Right ventricle myocardium inferior (tissue), 1 donor: ENCODE data around the gene PTH2. TPM values are rescaled to one million over a fixed set of nuclear protein-coding genes. Genes with fewer than 3 reads are reported as not detected.
A peak's percentile ranks its signal among the peaks of the same experiment; 100 is the strongest.

Experiments used
- ATAC-seq: fragments of 200-7000 bp; cut with Tn5 transposase; one replicate; pipeline ENCODE4 v1.9.1; 2020; ENCODE audit warnings: mild to moderate bottlenecking, moderate library complexity
- DNase-seq: peaks from one replicate; pipeline ENCODE4 v3.0.0; 2021; ENCODE audit errors: missing footprints
- intact Hi-C: fragments of 100-400 bp; cut with DNase I; formaldehyde crosslinking; loops from one replicate; pipeline ENCODE4 v1.11.0; 2022
- total RNA-seq: library from RNA; stranded (reverse); fragmentation: NEBNext Ultra II Directional; extraction: Animal tissue kit (Norgen Biotek cat#: 25700); gene quantifications from one replicate; pipeline ENCODE4 v1.2.1, GENCODE V29; 2021
- donor health status: DM: no; HTN: yes; CAD: no; lungs with severe emphysema.

Gene PTH2
- total RNA-seq, 1 donor from 2014 or later: not detected

DNA sequence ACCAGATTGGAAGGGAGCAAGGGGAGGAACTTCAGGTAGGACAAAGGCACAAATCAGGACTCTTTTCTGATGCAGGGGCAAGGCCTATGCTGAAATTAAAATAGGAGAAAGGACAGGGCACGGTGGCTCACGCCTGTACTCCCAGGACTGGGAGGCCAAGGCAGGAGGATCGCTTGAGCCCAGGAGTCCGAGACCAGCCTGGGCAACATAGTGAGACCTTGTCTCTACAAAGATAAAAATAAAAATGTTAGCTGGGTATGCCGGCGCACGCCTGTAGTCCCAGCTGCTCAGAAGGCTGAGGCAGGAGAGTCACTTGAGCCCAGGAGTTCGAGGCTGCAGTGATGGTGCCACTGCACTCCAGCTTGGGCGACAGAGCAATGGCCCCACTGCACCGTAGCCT is 12.4 kb upstream of the PTH2 start:
- ATAC-seq (no peak), DNase-seq (no peak)
- intact Hi-C loops: no loop called here

DNA sequence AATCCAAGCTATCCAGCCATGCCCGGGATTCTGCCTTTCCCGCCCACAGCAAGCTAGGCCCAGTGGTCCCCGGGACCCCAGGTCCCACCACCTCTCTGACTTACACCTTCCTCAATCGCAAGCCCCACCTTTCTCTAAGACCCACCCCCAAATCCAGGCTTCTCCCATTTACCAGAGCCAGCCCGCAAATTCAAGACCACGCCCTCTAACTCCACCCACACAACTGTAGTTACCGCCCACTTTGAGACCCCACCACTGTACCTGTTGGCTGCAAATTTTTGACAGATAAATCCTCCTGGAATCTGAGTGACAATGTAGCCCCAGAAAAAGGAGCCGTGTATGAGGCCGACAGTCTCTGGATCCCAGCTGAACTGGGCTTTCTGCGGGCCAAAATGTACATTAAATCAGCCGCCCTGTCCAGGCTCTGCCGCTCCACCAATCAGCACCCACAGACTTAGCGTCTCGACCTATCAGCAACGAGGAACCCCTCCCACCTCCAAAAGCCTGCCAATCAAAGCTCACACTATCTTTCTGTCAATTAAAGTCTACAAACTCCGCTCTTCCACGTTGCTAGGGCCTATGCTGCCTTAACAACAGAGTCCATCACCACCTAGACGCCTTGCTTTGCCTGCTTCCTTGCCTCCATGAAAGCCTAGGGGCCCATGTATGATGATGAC is 11.8 kb upstream of the PTH2 start:
- ATAC-seq (no peak), DNase-seq (no peak)
- intact Hi-C loops: no loop called here

GRCh38 chr19:49433240-49433901 is 10.1 kb upstream of the PTH2 start:
- intact Hi-C loops: no loop called here
- ATAC-seq: no peak
- no peak for DNase-seq

DNA sequence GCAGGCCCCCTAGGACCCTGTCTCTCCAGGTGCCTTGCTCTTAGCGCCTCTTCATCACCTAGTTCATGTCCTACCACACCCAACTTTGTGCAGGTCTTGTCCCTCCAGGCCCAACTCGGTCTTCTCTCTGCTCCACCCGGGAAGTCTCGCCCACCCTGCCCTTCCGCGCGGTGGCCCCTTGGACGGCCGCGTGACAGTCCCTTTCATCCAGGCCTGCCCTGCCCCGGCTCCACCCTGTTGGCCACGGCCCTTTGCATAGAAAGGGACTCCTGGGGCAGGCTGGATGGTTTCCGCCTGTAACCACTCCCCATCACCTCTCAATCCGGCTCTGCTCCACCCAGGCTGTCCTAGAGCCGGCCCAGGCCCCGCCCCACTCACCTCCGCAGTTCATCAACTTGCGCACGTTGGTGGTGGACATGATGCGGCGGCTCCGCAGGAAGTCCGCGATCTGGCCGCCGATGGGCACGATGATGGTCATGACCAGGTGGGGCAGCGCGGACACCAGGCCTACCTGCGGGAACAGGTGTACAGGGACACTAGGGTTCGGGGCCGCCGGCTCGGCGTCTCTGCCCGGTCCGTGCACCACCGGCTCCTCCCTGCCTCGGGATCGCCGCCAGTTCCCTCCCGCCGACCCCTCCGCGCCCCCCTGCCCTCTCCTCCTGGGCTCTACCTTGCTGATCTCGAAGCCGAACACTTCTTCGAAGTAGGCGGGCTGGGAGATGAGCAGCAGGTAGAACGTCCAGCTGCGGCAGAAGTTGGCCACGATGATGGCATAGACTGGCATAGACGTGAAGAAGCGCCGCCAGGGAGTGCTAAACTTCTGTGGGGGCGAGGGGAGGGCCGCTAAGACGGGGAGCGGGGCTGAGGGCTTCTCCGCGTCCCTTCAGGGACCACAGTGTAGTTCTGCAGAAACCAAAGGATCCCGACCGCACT is 9.2 kb upstream of the PTH2 start:
- DNase-seq (no peak), ATAC-seq (no peak)
- intact Hi-C loops: no loop called here

- no peak for DNase-seq
- intact Hi-C loops: no loop called here
- no peak for ATAC-seq
Measured at GRCh38 chr19:49431330-49431749, 8.1 kb upstream of the PTH2 start.

- no peak for DNase-seq
- intact Hi-C loops: no loop called here
- no peak for ATAC-seq
Measured at GRCh38 chr19:49430678-49431329, 7.6 kb upstream of the PTH2 start.

DNA sequence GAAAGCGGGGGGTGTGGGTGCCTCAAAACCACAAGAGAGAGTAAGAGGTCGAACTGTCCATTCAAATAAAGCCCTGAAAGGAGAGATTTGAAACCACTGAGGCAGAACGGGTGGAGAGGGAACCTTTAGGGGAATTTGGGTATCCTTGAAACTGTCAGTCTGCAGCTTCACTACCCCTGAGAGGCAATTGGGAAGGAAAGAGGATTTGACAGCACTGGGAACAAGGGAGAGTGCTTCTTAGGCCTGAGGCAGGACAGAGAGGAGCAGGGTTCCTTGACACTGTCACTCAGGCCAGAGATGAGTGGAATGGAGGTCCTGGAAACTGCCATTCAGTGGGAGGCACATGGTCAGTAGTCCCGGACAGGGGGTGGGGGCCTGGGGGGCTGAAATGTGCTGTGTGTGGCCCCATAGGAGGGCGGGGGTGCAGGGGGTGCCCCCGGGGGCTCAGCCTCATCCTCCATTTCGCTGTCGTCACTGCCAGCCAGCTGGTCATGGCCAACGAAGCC is 7.0 kb upstream of the PTH2 start:
- intact Hi-C loops: no loop called here
- no peak for ATAC-seq

DNA sequence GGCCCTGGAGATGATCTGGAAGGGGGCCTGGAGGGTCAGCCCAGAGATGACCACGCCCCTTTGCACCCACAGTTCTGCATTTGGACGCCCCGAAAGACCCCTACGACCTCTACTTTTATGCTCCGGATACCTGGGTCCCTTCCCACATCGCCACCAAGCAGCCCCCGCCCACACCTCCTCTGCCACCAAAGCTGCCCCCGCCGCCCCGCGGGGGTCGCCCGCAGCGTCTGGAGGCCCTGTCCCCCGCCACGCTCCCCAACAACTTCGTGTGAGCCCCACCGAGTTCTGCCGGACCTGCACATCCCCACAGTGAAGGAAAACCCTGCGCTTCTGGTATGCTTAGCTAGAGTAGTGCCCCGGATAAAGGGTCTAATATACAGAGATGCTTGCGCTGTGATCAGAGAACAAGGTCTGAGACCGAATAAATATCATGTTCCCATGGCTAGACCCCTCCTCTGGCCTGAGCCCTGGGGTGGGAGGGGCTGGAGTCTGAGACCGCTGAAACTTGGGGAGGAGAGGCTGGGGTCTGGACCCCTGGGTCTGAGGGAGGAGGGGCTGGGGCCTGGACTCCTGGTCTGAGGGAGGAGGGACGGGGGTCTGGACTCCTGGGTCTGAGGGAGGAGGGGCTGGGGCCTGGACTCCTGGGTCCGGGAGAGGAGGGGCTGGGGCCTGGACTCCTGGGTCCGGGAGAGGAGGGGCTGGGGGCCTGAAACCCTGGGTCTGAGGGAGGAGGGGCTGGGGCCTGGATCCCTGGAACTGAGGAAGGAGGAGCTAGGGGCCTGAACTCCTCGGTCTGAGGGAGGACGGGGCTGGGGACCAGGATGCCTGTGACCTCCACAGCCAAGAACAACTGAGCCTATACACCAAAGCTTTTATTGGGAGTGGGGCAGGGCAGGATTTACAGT is 5.6 kb upstream of the PTH2 start:
- DNase-seq (no peak), ATAC-seq (no peak)
- intact Hi-C loops: no loop called here

More for the DNA sequence above, 7.0 kb upstream of the PTH2 start:
- no peak for DNase-seq

GRCh38 chr19:49427855-49428546 is 4.8 kb upstream of the PTH2 start:
- intact Hi-C loops: no loop called here
- ATAC-seq: no peak
- DNase-seq: no peak

DNA sequence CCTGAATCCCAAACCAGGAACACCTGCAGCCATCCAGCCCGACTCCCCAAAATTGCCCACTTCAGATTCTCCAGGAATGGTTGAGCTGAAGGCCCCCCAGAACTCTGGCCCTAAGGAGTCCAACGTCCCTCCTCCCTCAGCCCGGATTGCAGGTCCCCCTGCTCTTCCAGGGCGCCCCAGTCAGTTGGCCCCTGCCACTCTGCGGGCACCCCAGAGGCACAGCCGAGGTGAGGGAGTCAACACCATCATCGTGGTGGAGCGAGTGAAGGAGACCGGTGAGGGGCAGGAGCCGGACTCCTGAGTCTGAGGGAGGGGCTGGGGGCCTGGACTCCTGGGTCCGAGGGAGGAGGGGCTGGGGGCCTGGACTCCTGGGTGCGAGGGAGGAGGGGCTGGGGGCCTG is 4.1 kb upstream of the PTH2 start:
- ATAC-seq: no peak
- no peak for DNase-seq
- intact Hi-C loops: no loop called here

GRCh38 chr19:49425922-49426592 is 2.8 kb upstream of the PTH2 start:
- DNase-seq (no peak), ATAC-seq (no peak)
- intact Hi-C loops: no loop called here

DNA sequence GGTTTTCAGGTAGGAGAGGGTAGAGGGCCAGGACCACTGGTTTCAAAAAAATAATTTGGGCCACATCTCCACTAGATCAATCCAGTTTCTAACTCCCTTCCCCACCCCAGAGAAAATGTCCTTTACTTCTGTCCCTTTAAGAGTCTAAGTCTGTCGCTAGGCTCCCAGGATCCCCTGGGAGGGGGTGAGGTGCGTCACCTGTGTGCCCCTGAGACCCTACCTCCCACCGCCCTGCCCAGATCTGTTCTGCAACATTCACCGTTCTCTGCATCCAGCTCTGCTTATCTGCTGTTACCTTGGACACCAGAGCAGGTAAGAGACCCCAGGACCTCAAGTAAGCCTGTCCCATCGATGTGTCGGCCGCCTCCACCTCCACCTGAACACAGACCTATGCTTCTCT is 1.9 kb upstream of the PTH2 start, which contains the start of gene GFY:
TSS of gene GFY (plus strand) at position 211 of the 400 bp plus-strand sequence. CDS start 1,043 bp downstream, outside the sequence.
- intact Hi-C loops: no loop called here
- ATAC-seq (no peak), DNase-seq (no peak)

- intact Hi-C loops: no loop called here
- no peak for ATAC-seq
- no peak for DNase-seq
Measured at GRCh38 chr19:49423985-49424303, 703 bp upstream of the PTH2 start.

- ATAC-seq (peak; percentile 64), DNase-seq (no peak)
- intact Hi-C loops: no loop called here
Measured at GRCh38 chr19:49422407-49423070, 702 bp downstream of the PTH2 start.

GRCh38 chr19:49421878-49422202 is 1.4 kb downstream of the PTH2 start:
- intact Hi-C loops: no loop called here
- ATAC-seq: no peak

DNA sequence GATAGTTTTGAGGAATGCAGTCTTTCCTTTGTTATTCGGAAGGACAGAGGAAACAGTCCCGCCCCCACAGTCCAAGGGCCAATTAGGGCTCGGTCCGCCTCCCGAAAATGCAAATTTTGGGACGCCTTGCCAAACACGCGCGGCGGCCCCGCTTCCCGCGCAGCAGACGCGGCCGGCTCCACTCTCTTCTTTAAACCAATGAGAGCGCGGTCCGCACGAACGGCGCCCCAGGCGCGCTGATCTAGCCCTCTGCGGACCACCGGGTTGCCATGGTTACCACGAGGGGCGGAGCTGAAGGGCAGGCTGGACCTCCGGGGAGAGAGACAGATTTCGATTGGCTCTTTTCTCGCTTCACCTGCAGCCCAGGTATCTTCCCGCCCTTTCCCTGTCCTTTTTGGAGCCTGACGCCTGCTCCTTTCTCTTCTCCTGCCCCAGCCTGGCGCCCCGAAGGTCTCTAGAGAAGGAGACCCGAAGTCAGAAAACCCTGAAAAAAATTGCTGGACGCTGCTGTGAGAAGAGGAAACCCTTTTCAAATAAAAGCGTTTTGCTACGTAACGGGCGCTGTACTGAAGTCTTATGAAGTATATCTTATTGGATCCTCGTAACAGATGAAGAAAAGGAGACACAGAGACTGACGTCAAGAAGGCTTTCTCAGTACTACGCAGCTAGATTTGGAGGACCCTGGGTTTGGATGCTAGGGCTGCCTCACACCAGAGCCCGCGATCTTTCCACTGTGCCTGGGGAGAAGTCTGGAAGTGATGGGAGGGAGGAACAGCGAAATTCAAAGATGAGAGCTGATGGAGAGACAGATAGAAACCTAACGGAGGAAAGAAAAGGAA is 2.0 kb downstream of the PTH2 start:
- ATAC-seq (peak; percentile 61), DNase-seq (peak; percentile 84)
- intact Hi-C loops: no loop called here

More at GRCh38 chr19:49421878-49422202, 1.4 kb downstream of the PTH2 start:
- DNase-seq: no peak
